Measurements from ENCODE around the gene ARHGEF28.
A peak's percentile ranks its signal among the peaks of the same experiment; 100 is the strongest.

Gene ARHGEF28, protein sequence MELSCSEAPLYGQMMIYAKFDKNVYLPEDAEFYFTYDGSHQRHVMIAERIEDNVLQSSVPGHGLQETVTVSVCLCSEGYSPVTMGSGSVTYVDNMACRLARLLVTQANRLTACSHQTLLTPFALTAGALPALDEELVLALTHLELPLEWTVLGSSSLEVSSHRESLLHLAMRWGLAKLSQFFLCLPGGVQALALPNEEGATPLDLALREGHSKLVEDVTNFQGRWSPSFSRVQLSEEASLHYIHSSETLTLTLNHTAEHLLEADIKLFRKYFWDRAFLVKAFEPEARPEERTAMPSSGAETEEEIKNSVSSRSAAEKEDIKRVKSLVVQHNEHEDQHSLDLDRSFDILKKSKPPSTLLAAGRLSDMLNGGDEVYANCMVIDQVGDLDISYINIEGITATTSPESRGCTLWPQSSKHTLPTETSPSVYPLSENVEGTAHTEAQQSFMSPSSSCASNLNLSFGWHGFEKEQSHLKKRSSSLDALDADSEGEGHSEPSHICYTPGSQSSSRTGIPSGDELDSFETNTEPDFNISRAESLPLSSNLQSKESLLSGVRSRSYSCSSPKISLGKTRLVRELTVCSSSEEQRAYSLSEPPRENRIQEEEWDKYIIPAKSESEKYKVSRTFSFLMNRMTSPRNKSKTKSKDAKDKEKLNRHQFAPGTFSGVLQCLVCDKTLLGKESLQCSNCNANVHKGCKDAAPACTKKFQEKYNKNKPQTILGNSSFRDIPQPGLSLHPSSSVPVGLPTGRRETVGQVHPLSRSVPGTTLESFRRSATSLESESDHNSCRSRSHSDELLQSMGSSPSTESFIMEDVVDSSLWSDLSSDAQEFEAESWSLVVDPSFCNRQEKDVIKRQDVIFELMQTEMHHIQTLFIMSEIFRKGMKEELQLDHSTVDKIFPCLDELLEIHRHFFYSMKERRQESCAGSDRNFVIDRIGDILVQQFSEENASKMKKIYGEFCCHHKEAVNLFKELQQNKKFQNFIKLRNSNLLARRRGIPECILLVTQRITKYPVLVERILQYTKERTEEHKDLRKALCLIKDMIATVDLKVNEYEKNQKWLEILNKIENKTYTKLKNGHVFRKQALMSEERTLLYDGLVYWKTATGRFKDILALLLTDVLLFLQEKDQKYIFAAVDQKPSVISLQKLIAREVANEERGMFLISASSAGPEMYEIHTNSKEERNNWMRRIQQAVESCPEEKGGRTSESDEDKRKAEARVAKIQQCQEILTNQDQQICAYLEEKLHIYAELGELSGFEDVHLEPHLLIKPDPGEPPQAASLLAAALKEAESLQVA (N-terminal part only)

DNA sequence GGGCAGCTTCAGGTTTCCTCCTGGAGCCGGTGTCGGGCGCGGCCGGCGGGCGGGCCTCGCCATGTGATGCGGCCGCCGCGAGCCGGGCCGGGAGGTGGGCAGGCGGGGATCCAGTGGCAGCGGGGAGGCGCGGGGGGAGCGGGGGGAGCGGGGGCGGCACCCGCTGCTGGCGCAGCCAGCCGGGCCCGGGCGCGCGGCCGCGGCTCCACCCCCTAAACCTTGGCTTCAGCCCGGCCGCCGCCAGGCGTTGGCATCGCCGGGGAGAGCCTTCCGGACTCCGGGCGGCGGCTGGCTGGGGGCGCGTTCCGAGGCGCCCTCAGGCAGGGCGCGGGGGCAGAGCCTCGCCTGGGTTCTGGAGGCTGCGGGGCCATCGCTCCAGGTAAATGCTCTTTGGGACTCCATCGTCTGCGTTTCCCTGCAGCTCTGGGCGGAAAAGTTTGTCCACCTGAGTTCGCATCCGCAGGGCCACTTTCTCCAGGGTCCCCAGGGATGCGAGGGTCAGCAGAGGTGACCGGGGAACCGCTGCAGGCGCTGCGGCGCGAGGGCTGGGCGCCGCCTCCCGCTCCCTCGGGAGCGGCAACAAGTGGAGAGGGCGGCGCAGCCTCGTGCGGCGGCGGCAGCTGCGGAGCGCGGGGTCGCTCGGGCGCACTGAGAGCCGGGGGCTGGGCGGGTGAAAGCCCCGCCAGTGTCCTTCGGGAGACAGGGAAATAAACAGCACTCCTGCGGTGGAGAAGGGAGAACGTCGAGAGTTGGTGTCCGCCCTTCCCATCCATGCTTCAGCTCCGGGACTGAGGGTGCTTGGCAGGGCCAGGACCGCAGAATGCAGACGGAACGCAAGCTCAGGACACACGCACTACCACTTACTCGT, at the start of gene ARHGEF28:
TSS of gene ARHGEF28 (plus strand) at position 253 of the 868 bp plus-strand sequence. CDS start 58,656 bp downstream, outside the sequence.
- no peak for DNase-seq (ENCODE audit: low spot score)

DNA sequence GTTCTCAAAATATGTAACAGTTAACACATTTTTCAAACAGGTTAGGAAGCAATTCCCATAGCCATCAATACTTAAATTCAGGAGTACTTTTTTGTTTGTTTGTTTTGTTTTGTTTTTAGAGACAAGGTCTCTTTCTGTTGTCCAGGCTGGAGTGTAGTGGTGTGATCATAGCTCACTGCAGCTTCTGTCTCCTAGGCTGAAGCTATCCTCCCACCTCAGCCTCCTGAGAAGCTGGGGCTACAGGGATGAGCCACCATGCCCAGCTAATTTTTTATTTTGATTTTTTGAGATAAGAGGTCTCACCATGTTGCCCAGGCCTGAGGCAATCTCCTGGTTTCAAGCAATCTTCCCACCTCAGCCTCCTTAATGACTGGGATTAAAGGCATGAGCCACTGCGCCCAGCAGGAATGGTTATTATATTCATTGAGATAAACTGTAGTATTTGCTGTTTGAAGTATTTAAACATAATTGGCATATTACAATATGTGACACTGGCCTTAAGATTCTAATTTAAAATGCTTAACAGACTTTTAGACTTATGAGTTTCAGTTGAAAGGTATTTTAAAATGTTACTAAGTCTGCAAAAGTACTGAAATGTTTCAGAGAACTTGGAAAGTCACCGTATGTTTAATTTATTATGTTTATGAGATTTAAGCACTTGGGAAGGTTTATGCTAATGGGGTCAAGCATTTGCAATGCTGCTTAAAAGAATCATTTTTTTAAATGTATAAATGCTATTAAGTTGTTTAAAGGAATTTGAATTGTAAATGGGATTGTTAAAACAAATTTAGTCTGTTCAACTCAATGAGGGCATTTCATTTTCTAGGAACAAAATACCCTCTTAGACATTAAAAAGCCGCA, 43.5 kb upstream of the ARHGEF28 start:
- no peak for DNase-seq (ENCODE audit: low spot score)

DNA sequence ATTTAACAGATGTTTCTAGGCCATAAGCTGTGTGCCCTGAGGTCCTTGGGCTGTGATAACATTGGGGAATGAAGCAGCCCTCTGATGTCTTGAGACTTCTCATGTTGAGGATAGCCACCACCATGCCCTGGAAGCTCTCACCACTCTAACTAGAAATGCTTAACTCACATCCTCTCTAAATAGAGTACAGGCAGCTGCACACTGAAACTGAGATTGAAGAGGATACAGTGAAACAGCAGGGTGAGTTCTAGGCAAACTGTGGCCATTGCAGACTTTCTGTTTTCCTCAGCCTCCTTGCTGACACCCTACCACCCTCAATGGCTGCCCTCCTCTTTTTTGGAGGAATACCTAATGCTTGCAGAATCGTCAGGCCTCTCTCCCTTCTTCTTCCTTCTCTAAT, 38.1 kb upstream of the ARHGEF28 start:
- DNase-seq (ENCODE audit: low spot score), result no peak

DNA sequence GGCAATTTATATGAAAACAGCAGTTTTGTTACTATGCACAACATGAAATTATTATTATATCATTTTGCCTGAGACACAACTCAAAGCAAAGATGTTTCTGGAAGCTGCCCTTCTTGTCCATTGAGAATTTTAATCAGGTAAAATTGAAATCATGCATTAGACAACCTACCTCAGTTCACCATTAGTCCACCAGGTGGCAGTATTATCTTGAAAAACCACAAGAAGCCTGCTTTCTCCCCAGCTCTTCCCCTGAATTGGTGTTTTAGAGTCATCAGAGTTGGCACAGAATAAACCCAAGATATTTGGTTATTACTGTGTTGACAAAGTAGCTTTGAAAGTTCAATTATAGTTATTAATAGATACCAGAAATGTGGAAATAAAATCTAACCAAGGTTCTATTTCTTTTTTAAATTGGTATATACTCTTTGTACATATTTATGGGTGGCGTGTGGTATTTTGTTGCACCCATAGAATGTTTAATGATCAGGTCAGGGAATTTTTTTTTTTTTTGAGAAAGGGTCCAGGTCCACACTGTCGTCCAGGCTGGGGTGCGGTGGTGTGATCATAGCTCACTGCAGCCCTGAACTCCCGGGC, 34.8 kb upstream of the ARHGEF28 start:
- peak; percentile 69 for DNase-seq (ENCODE audit: low spot score)

DNA sequence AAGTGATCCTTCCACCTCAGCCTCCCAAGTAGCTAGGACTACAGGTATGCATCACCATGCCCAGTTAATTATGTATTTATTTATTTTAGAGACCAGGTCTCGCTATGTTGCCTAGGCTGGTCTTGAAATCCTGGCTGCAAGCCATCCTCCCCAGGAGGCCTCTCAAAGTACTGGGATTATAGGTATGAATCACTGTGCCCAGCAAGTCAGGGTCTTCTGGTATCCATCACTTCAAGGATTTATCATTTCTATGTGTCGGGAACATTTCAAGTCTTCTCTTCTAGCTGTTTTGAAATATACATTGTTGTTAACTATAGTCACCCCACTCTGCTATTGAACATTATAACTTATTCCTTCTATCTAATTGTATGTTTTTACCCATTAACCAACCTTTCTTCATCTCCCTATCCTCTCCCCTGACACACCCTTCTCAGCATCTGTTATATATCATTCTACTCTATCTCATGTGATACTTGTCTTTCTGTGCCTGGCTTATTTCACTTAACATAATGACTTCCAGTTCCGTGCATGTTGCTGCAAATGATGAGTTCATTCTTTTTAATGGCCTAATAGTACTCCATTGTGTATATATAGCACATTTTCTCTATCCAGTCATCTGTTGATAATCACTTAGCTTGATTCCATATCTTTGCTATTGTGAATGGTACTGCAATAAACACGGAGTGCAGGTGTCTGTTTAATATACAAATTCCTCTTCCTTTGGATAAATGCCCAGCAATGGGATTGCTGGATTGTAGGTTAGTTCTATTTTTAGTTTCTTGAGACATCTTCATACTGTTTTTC, 34.1 kb upstream of the ARHGEF28 start:
- DNase-seq (ENCODE audit: low spot score), result no peak

DNA sequence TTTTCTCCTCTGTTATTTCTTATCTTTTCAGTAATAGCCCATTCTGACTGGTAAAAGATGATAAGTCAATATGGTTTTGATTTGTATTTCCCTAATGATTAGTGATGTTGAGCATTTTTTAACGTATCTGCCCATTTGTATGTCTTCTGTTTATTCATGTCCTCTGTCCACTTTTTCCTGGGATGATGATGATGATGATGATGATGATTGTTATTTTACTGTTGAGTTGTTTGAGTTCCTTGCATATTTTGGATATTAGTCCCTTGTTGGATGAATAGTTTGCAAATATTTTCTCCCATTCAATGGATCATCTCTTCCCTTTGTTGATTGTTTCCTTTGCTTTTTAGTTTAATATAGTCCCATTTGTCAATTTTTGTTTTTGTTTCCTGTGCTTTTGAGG, 33.4 kb upstream of the ARHGEF28 start:
- no peak for DNase-seq (ENCODE audit: low spot score)

DNA sequence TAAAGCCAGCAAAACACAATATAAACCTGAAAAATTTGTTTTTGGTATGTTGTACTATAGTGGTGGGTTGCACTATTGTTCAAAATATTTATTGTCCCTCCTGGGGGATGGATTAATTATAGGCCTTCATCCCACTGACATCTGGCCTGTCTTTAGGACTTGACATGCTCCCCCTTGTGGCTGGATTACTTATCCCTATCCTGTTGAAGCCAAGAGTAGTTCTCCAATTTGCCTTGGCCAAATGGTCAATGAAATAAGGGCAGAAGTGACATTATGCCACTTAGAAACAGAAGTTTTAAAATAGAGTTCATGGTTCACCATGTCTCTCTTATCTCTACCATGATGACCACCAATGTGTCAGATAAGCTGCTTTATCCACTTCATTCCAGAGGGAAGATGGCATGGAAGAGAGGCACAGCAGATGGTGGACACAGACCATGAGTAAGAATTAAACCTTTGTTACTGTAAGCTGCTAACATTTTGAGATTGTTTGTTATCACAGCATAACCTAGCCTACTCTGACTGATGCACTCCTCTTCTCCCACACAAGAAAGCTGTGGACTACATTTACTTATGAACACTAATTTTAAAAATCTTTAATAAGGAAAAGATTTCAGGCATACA, 29.2 kb upstream of the ARHGEF28 start:
- no peak for DNase-seq (ENCODE audit: low spot score)

DNA sequence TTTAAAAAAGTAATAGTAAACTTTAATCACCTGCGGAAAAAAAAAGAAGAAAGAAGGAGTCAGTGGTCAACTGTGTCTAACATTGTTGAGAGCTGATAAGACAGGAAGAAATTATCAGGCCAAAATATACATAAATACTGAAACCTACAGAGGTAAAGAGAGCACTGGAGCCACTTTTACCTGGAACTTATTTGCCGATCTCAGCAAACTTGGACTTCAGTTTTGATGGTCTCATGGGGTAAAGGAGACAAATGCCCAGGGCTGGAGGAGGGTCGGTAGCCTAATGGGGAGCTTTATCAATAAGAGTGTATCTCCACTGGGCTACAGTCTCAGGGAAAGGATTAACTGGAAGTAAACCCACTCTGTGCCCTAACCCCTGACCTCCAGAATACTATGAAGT, 26.6 kb upstream of the ARHGEF28 start:
- DNase-seq (ENCODE audit: low spot score), result no peak

DNA sequence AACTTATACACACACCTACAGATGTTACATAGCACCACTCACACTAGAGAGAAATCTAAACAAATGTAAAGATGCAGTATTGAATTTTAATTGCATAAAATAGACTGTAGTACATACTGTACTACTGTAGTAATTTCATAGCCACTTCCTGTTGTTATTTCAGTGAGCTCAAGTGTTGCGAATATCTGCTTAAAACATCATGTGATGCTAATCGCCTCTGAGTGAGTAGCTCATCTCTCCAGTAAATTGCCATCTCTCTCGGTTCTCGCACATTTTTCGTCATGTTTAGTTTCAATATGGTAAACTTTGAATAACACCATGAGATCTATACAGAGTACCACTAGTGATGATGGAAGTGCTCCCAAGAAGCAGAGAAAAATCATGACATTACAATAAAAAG, 22.0 kb upstream of the ARHGEF28 start:
- no peak for DNase-seq (ENCODE audit: low spot score)

DNA sequence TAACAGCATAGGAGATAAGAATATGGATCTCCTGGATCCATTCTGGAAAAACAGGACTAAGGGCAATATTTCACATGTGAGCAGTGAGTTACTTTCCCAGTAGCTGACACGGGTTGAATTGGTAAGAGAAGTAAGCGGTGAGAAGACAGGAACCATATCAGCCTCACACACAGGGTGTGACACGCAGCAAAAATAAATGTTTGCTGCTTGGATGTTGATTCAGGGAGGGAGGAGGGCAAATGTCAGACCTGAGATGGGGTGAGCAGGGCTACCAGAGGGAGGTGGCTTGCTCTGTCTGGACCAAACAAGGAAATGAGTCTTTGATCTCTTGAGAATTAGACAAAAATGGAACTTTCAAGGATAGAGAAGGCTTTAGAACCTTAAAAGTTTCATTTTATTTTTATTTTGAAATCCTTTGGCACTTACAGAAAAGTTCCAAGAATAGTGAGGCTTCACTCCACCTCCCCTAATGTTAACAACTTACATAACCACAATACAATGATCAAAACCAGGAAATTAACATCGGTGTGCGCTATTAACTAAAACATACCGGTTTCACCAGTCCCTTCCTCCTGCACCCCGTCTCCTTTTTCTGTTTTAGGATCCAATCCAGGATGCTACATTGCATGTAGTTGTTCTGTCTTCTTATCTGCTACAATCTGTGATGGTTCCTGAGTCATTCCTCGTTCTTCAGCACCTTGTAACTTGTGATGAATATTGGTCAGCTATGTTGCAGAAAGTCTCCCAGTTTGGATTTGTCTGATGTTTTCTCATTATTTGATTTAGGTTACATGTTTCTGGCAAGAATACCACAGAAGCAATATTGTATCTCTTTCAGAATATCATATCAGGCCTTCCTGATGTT, 20.5 kb upstream of the ARHGEF28 start:
- no peak for DNase-seq (ENCODE audit: low spot score)

DNA sequence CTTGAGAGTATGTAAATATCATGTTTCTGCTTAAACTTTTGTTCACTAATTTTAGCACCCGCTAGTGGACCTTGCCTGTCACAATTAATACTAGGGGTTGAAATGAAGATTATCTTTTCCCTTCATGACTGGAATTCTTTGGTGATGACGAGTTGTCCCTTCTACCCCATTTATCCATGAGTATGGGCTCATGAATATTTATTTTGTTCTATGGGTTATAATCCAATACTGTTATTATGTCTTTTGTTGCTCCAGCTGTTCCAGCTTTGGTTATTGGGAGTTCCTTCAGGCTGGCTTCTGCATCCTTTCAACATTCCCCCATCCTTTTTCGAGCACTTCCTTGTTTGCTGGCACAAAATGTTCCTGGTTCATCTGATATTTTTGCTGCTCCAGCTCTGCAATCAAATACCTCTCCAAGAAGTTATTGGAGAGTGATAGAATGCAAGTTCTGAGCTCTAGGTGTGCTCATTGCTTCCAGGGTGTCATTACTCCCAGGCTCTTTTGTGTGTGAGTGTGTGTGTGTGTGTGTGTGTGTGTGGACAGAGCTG, 19.7 kb upstream of the ARHGEF28 start:
- DNase-seq (ENCODE audit: low spot score), result no peak

DNA sequence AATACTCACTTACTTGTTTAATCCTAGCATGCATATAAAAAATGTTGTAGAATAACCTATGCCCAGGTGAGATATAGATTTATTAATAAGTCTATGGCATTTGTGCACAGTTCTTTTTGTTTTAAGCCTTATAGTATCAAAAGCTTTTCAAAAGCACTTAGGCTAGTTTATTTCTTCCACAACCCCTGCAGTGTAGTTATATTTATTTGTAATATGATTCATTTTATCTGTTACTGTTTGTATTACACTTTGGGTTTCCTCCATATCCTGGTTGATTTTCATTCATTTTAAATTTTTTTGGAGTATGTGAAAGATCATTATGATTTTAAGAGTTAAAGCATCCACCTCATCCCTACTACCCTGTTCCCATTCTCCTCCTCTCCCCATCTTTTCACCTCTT, 18.8 kb upstream of the ARHGEF28 start:
- no peak for DNase-seq (ENCODE audit: low spot score)

DNA sequence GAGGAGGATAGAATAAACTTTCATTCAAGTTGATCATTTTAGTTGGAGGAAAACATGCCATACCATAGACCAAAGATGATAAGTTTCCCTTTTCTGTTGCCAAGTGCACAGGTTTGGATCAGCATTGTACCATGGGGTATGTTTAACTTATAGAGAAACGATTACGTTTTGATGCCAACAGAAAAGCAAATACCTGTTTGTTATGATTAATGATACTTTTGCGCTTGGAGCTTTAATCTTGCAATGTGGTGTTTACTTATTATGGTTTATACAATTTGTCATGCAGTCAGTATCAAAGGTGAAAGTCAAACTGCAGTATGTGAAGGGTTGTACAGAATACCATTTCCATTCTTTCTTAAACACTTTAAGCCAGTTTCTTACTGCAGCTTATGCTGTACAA, 13.2 kb upstream of the ARHGEF28 start:
- no peak for DNase-seq (ENCODE audit: low spot score)

DNA sequence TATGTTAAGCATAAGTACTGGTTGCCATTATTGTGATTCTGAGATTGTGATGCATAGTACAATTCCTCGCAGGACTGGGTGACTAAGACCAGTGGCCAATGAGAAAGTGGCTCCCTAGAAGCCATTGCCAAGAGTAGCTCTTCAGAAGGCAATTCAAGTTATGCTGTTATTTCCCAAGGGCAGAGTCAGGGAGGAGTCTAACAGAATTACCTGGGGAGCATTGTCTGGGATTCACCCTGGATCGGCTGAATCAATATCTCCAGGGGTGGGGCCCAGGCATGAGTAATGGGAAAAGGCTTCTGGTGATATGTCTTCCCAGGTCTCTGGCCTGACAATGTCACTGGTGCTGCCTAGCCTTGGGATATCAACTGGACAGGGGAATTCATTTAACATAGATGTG, 10.9 kb upstream of the ARHGEF28 start:
- no peak for DNase-seq (ENCODE audit: low spot score)

DNA sequence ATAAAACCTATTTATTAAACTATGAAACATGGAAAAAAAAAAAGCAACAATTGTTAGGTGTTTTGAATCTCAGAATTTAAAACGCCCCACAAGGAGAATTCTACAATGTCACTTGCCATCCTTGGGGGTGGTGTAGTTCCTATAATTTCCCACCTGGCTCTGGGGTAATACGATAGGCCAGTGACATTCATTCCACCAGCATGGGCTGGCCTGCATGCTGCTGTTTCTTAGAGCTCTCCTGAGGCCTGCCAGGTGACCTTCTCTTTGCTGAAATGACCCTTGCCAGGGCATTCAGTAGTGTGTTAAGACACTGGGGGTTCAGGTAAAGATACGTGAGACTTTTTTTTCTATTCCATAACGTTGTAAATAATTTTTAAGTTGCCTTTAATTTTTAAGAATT, 10.0 kb upstream of the ARHGEF28 start:
- no peak for DNase-seq (ENCODE audit: low spot score)

DNA sequence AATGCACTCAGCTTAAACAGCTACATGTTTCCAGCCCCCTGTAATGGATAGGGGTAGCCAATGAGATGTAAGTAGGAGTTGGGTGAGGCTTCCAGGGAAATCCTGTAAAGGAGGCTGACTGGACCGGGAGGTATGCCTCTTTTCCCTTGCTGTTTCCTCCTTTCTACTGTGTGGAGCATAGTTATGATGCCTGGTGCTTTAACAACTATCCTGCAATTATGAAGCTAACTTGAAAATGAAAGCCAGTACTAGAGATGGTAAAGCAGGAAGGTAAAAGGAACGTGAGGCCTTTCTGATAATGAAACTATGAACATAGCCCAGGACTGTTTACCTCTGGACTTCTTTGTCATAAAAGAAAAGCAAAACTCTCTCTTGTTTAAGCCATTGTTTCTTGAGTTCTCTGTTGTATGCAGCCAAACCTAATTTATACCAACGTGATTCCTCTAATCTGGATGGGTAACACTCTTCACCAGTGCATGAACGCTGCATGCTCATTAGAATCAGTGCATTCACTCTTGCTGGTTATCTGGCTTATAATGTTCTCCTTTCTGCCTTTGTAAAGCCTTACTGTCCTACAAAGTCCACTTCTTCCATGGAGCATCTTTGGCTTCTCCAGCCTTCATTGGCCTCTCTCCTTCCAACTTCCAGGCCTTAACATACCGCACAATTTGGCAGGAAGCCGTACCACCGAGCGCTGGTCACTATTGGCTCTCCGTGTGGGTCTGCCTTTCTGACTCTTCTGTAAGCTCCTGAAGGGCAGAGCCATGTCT, 8.3 kb upstream of the ARHGEF28 start:
- DNase-seq (ENCODE audit: low spot score), result no peak
